Glomerular endothelial cell (primary cell): ENCODE measurements around the gene HS3ST2. TPM values are rescaled to one million over a fixed set of nuclear protein-coding genes. Genes with fewer than 3 reads are reported as not detected.
"Not testable (repeated sequence)": the region's sequence is repeated elsewhere in the genome, so short reads cannot be mapped to it uniquely, and the experiment has no call there.

Experiments used
- DNase-seq: peaks from one replicate; pipeline ENCODE4 v3.0.0-alpha.2; 2011; ENCODE audit warnings: low read depth, low spot score; ENCODE audit errors: extremely low read depth
- total RNA-seq: library from RNA; depleted of rRNA; stranded (reverse); fragments of >200 nt; gene quantifications from 2 replicates; pipeline ENCODE4 v1.2.3, GENCODE V29; 2015

HS3ST2 gene
- total RNA-seq, 1 donor from 2014 or later, result not detected

DNA sequence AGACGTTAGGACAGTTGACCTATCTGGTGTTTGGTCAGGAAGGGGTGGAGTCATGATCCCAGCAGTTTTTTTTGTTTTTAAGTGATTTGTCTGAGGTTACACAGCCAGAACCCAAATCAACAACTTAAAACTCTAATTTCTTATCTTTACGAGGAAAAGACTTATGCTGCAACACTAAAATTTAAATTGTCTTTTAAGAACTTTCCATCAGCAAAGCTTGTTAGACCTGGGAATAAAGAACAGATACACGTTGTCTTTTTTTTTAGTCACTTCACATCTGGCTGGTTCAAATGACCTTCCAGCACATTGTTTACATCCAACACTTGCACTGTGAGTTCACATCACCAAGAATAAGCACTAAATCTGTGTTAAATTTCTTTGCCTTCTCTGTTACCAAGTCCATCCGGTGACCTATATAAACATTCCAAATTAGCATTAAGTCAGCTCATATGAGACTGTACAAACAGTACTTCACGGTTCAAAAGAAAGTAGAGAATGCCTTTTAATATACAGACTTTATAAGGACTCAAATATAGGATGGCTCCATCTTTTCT lies 115.0 kb downstream of the HS3ST2 start:
- DNase-seq, result no peak

DNA sequence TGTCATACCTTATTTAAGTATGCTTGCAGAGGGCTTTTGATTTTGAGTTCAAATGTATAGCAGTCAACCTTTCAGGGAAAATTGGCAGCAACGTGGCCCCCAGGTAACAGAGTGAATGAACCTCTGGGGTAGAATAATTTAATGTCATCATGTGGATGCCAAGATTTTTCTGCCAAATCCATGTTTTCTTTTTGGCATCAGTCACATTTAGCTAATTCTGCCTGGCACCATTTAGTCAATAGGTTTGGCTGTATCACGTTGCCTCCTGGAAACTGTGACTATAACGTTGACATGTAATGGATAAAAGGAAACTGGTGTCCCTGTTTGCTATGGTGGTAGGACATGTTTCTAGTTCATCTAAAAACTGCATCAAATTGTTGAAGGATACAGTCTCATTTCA lies 115.5 kb downstream of the HS3ST2 start:
- no peak for DNase-seq

- no peak for DNase-seq
Observed at GRCh38 chr16:22932032-22932771, 118.2 kb downstream of the HS3ST2 start.

DNA sequence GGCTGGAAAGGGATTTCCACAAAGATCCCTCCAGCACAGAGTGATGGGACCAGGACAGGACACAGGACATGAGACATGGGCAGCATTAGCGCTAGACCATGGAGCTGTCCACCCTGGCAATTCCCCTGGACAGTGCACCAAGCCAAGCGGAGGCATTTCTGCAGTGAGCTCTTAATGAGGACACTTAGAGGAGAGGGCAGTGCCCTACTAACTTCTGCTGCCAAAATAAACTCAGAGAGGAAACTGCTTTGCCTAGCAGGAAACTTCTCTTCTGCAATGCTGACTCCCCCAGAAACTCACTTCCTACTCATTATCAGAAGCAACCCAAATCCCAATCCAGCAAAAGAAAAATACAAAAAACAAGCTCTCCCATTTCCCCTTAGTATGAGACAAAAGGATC lies 119.2 kb downstream of the HS3ST2 start:
- peak; percentile 5 for DNase-seq

- no peak for DNase-seq
Observed at GRCh38 chr16:22934786-22935185, 120.8 kb downstream of the HS3ST2 start.

GRCh38 chr16:22937169-22937568 lies 123.2 kb downstream of the HS3ST2 start:
- no peak for DNase-seq

- DNase-seq, result no peak
Observed at GRCh38 chr16:22938647-22939046, 124.7 kb downstream of the HS3ST2 start.

- DNase-seq, result not testable (repeated sequence)
Observed at GRCh38 chr16:22939744-22940363, 125.9 kb downstream of the HS3ST2 start.

DNA sequence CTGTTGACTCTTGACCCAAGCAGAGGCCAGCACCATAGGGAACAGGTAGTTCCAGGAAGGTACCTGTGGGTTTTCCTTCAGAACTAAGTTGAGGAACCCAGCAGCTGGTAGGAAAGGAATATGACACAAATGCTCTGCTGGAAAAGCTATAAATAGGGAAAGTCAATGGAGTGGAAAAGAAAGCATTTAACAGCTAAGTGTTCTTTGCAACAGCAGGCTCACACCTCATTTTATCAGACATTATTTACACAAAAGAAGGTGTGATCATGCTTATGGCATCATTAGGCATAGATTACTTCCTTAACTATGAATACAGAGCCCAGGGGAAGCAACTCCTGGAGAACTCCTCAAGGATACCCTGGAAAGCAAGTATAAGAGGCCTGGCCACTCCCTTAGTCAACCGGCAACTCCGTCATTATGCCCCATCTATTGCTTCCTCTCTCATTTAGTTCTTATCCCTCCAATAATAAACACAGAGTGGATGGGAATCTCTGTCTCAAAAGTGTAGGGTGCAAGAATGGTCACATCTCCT lies 128.1 kb downstream of the HS3ST2 start:
- no peak for DNase-seq

GRCh38 chr16:22942811-22943210 lies 128.8 kb downstream of the HS3ST2 start:
- no peak for DNase-seq

GRCh38 chr16:22945361-22945760 lies 131.4 kb downstream of the HS3ST2 start:
- DNase-seq, result no peak

DNA sequence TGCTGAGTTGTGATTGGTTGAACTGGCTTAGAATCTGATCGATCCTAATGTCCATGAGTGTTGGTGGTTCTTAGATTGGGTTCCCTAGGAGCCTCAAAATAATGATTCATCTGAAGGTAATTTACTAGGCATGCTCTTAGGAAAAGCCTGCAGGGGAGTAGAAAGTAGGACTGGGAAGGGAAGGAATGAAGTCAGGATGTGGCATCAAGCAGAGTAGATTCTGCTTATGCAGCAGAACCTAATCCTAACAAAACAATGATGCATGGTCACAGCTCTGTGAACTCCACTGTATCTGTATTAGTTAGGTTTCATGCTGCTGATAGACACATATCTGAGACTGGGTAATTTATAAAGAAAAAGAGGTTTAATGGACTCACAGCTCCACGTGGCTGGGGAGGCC lies 132.5 kb downstream of the HS3ST2 start:
- no peak for DNase-seq

- DNase-seq, result no peak
Observed at GRCh38 chr16:22948058-22948602, 134.2 kb downstream of the HS3ST2 start.

GRCh38 chr16:22948603-22949368 lies 134.8 kb downstream of the HS3ST2 start:
- peak; percentile 39 for DNase-seq

DNA sequence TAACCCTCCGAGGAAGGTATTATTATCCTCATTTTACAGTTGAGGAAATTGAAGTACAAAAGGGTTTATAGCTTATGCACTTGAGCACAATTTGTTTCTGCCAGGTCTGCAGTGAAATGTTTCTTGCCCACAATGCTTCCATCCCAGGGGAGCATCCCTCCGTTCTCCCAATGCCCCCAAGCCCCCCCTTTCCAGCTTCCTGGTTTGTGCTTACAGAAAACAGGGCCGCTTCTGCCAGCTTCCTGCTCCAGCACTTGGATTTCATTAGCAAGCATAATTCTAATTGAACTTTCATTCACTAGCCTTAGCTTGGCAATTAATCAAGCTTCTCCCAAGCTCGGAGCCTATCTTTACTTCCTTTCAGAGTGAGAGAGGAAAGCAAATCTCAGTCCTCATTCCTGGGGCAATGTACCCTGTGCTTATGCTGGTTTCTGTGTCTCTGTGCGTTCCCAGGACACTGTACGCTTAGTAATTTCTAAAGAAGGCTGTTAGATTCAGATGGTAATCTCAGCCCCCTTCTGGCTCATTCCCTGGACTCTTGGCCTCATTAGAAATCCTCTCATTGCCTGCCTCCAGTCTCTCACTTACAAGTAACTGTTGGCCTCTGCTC lies 141.6 kb downstream of the HS3ST2 start:
- DNase-seq, result no peak

GRCh38 chr16:22961206-22961605 lies 147.2 kb downstream of the HS3ST2 start:
- DNase-seq, result no peak

DNA sequence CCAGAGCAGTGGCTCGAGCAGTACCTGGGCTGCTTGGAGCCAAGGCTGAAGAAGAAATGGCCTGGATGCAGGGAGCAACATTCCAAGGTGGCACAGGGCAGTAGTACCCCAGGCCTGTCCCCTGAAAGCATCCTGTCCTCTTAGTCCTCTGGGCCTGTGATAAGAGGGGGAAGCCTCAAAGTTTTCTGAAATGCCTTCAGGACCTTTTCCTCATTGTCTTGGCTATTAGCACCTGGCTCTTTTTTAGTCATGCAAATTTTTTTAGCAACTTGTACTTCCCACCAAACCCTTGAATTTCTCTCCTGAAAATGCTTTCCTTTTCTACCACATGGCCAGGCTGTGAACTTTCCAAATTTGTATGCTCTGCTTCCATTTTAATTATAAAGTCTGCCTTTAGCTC lies 148.9 kb downstream of the HS3ST2 start:
- DNase-seq, result no peak
